ENCODE data around the gene KCTD4.

KCTD4 gene

DNA sequence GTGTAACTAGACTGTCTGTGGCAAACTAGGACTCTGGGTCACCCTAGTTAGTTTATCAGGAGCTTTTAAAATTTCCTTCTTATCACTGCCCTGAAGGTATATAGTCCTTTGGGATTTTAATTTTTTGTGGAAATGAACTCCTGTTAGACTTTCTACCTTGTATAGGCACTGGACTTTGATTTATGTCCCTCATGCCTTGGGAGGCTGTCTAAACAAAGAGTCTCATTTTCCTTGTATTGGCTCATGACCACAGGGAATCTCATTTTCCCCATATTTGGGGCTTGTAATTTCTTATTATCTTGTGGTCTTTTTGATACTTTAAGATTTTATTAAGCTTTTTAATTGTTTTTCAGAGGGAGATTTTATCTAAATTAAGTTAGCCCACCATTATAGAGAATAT lies 21.4 kb downstream of the KCTD4 start:
- DNase-seq (ENCODE audit: low spot score), result peak; percentile 29
- peak; percentile 53 for FAIRE-seq

DNA sequence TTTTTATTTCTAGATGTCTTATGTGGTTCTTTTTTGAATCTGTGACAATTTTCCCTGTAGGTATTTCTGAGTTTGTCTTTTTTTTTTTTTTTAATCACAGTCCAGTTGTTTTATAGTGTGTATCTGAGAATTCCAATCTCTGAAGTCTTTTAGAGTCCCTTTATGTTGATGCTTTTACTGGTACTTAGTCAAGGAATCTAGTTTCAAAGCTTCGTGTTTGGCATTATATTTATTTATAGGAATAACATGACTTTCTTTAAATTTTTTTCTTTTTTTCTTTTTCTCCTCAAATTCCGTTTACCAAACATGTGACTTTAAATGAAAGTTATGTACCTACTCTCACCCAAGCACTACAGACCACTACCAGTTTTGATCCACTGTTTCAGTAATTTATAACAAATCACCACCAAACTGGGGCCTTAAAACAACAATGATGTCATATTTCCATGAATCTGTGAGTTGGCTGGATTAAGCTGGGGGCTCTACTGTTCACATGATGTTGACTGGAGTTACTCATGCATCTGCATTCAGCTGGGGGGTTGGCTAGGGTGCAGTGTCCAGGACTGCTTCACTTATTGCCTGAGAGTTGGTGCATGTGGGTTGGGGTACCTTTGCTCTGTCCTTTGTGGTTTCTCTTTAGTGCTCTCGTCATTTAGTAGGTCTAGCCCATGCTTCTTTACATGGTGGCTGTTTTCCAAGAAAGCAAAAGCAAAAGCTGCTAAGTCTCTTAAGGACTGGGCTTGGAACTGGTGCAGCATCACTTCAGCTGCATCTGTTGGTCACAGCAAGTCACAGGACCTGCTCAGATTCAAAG lies 22.3 kb downstream of the KCTD4 start:
- FAIRE-seq (peak; percentile 79), DNase-seq (ENCODE audit: low spot score) (peak; percentile 84)

DNA sequence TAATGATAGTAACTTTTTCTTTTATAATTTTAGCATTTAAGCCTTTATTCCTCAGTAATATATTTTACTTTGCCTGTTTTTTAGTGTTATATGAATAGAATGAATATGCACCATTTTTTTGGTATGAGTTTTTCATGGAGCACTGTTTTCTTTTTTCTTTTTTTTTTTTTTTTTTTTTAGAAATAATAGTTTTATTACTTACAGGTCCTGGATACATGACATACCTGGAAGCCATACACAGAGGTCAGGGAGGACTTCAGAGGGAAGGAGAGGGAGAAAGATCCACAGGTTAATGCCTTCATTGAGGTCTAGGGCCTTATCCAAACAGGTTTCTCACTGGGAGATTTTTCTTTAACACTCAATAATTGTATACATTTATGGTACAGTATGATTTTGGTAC lies 26.4 kb downstream of the KCTD4 start:
- DNase-seq (ENCODE audit: low spot score), result no peak
- no peak for FAIRE-seq

DNA sequence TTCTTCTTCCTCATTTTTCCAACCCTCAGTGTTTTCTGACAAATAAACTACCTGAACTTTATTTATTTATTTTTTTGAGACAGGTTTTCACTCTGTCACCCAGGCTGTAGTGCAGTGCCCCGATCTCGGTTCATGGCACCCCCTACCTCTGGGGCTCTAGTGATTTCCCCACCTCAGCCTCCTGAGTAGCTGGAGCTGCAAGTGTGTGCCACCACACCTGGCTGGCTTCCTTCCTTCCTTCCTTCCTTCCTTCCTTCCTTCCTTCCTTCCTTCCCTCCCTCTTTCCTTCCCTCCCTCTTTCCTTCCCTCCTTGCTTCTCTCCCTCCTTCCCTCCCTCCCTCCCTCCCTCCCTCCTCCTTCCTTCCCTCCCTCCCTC lies 32.3 kb downstream of the KCTD4 start:
- no peak for DNase-seq (ENCODE audit: low spot score)
- no peak for FAIRE-seq

DNA sequence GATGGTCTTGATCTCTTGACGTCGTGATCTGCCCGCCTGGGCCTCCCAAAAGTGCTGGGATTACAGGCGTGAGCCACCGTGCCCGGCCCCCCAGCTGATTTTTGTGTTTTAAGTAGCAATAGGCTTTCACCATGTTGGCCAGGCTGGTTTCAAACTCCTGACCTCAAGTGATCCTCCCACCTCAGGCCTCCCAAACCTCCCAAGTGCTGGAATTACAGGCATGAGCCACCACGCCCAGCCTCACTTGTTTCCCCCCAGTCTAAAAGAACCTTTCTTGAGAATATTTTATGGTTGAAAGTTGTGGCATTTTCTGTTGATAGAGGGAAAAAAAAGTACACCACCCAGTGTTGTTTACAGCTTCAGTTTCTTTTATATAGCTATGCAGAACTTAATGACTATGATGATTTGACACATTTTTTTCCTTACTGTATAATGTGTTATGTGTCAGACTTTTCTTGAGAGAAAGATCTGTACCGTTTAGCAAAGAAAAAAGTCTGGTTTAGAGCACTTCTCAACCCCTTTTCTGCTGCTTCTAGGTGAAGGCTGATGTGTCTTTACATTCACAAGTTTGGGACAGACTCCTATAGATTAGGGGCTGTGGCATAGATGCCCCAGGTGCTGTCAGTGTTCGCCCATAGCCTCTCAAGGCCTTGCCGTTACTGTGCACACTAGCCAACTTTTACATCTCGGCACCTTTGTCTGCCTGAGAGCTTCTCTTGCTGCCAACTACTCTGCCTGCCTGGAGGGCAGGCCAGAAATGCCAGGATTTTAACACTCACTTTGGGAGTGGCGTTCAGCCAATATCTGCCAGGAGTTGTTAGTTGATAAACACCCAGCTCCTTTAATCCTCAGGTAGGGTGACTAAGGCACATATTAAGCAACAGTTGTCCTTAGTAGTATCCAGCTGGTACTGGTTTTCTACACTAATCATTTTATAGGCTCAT lies 33.0 kb downstream of the KCTD4 start:
- FAIRE-seq (no peak), DNase-seq (ENCODE audit: low spot score) (no peak)

DNA sequence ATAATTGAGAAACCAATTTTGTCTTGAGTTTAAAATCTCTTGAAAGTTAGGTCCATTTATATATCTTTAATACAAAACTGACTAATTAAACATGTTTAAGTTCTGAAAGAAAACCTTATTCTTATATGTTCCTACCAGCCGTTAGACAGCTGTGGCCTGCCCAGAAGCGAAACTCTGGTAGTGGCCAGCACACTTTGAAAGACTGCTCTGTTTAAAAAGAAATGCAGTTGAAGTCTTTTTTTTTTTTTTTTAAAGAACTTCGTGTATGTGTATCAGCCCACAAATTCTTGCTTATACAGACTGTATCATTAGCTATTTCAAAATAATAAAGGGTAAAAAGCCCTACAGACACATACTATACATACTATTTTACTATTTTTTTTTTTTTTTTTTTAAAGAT lies 34.0 kb downstream of the KCTD4 start:
- no peak for DNase-seq (ENCODE audit: low spot score)
- FAIRE-seq, result no peak

DNA sequence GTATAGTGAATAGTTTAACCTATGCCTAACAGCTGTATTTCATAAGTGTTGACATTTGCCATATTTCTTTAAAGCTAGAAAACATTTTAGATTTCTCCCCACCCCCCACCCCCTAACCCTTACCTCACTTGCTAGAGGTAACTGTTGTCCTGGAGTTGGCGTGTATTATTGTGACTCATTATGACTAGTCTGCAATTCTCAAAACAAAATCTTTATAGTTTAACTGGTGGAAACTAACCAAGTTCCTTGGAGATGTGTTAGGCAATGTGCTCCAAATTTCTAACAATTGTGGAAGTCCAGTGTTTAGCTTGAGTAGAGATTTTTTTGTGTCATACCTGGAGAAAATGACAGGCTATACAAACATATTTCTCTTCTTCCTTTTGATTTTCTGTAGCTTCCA lies 38.0 kb downstream of the KCTD4 start:
- DNase-seq (ENCODE audit: low spot score) (peak; percentile 88), FAIRE-seq (peak; percentile 89)

DNA sequence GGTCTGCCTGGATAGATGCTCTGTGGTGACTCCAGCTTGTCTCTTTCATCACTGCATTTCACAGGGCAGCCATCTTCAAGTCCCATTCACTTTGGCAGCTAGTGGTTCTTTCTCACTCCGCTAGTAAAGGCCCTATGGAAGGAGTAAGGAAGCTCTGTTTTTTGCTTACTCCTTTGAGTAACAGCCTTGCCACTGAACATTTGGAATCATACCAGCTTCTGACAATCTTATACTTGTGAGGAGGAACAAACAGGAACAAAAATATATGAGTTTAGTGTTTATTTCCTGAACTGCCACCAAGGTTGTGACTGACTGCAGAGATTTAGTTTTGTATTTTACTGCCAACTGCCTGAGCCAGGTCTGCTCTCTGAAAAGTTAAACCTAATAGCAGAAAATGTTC lies 38.7 kb downstream of the KCTD4 start:
- FAIRE-seq (no peak), DNase-seq (ENCODE audit: low spot score) (no peak)

DNA sequence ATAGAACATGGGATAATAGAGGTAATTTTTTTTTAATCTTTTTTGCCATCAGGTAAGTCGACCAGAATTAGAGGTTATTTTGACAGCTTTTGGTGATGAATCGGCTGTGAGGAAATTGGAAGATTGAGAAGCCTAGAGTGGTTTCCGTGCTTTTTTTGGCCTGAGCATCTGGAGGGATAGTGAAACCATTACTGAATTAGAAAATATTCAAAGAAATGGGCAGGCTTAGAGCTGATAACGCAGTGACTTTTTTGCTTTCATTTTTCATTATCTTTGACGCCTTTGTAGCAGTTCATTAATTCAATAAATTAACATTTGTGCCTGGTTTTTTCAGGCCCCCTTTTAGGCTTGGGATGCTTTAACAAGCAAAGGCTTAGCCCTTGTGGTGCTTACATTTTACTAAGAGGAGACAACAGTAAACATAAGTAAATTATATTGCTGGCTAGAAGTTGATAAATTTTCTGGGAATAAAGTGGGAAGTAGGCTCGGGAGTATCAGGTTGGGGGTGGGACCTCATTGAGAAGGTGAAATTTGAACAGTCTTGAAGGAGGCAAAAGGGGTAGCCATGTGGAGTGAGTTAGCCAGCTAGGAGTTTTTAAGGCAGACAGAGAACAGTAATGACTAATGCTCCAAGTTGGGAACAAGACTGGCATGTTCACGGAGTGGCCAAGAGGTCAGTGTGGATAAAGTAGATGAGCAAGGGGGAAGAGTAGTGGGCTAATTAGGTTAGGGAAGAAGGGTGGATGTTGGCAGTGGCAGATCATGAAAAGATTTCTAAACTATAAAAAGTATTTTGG lies 44.1 kb downstream of the KCTD4 start:
- no peak for DNase-seq (ENCODE audit: low spot score)
- FAIRE-seq, result no peak

DNA sequence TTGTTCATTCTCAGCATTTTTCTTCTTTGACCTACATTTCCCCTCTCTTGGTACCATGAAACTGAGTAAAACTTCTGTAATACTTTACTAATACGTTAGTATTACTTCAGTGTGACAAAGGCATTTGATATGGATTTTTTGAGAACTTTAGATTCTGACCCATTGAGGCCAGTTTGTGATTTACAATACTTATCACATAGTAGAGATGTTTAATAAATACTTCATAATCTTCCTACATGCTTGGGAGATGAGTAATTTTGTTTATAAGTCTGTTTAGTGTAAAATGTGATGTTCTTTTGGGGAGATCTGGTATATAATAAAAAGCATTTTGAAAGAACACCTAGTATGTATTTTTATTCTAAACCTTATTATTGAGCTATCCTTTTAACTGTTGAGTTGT lies 50.9 kb downstream of the KCTD4 start:
- FAIRE-seq (no peak), DNase-seq (ENCODE audit: low spot score) (no peak)

DNA sequence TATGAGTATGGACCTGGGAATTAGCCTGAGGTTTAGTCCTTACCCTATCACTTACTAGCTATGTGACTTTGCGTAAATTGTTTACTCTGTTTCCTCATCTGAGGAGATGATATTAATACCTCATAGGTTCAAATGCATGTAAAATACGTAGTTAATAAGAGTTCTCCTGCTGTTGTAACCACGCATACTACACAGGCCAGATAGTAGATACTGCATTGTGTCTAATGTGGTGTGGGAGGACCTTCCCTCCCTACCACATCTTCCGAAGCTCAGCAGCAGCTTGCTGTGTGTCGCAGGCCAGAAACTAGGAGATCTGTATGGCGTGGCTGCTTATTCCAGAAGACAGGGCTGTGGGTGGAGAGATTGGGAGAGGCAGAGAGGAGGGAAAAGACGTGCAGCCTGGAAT lies 57.5 kb downstream of the KCTD4 start:
- no peak for FAIRE-seq
- no peak for DNase-seq (ENCODE audit: low spot score)

Data from RCC 7860 (cell line).